BE2C (cell line): ENCODE data around the gene HAP1.
"Not testable (repeated sequence)": the region's sequence is repeated elsewhere in the genome, so short reads cannot be mapped to it uniquely, and the experiment has no call there.

Source experiments
- DNase-seq: peaks from one replicate; pipeline ENCODE4 v3.0.0-alpha.2; 2020
- H3K27me3 ChIP-seq: fragments of 250-450 bp; sonication (Bioruptor Pico); 2 replicates; pipeline ENCODE4 v1.5.1; 2020; ENCODE audit warnings: mild to moderate bottlenecking
- H3K36me3 ChIP-seq: fragments of 250-450 bp; sonication (Bioruptor Pico); 2 replicates; pipeline ENCODE4 v1.5.1; 2020; ENCODE audit warnings: mild to moderate bottlenecking
- H3K4me1 ChIP-seq: fragments of 250-450 bp; sonication (Bioruptor Pico); 2 replicates; pipeline ENCODE4 v1.5.1; 2020
- H3K4me3 ChIP-seq: 2 replicates; pipeline ENCODE4 v1.5.1; 2011; ENCODE audit warnings: low read depth, low read length
- H3K9me3 ChIP-seq: fragments of 250-450 bp; sonication (Bioruptor Pico); 2 replicates; pipeline ENCODE4 v1.5.1; 2020
- TF ChIP-seq, protein P1 (sequence below): IDR thresholded peaks from 2 replicates; pipeline ENCODE4 v1.5.1; 2012; ENCODE audit warnings: mild to moderate bottlenecking, low read depth, low read length

The HAP1 gene

DNA sequence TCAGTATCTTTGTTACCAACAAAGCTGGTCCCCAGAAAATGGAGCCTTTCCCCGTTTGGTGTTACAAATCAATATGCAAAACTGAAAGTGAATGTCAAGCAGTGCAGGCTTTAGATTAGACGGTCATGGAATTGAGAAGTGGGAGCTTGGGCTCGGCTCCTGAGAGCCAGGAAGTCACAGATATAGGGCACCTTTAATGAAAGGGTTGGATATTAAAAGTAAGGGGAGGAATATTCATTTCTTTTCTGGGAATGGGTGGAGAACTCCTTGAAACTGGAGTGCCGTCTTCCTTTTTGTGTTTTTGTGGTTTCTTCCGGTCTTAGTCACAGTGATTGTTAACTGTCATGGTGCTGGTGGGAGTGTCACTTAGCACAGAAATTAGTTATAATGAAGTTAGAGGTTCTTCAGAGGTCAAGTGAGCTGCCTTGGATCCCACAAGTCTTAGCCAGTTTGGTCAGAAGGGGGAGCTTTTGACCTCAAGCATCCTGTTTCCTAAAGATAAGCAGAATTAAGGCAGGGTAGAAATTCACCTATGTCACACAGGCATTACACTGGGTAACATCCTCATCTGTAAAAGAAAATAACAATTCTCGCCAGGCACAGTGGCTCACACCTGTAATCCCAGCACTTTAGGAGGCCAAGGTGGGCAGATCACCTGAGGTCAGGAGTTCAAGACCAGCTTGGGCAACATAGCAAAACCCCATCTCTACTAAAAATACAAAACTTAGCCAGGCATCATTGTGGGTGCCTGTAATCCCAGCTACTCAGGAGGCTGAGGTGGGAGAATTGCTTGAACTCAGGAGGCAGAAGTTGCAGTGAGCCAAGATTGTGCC lies 55.3 kb downstream of the HAP1 start:
- no peak for DNase-seq
- TF ChIP-seq, protein P1, sequence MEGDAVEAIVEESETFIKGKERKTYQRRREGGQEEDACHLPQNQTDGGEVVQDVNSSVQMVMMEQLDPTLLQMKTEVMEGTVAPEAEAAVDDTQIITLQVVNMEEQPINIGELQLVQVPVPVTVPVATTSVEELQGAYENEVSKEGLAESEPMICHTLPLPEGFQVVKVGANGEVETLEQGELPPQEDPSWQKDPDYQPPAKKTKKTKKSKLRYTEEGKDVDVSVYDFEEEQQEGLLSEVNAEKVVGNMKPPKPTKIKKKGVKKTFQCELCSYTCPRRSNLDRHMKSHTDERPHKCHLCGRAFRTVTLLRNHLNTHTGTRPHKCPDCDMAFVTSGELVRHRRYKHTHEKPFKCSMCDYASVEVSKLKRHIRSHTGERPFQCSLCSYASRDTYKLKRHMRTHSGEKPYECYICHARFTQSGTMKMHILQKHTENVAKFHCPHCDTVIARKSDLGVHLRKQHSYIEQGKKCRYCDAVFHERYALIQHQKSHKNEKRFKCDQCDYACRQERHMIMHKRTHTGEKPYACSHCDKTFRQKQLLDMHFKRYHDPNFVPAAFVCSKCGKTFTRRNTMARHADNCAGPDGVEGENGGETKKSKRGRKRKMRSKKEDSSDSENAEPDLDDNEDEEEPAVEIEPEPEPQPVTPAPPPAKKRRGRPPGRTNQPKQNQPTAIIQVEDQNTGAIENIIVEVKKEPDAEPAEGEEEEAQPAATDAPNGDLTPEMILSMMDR: no peak

DNA sequence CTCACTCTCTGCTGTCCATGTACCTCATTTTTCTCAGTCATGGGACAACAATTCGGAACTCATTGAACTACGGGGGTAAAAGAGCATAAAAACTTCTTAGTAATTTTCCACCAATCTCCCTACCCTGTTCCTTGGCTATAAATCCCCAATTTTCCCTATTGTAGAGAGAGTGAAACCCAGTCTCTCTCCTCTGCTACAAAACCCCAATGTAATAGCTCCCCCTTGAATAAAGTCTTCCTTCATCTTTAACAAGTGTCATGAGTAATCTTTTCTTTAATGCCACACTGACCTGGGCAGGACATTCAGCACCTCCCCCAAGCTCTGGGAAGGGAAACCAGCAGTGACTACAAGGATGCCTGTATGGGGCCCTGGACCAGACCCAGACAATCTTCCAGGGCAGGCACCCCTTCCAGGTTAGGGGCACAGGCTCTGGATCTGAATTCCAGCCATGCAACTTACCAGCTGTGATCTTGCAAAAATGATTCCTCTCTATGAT lies 56.0 kb downstream of the HAP1 start:
- TF ChIP-seq, protein P1: no peak
- Histone ChIP-seq H3K4me3 (no peak overlapping the region), H3K36me3 (no peaks in the 10 kb centered on the region), H3K9me3 (no peaks in the 10 kb centered on the region), H3K4me1 (peaks cover 6% of the 10 kb centered on the region), H3K27me3 (no peaks in the 10 kb centered on the region)
- DNase-seq: no peak

More for the DNA sequence above, 55.3 kb downstream of the HAP1 start:
- H3K4me3 ChIP-seq: no peak overlapping the region
- no peaks in the 10 kb centered on the region for H3K9me3 ChIP-seq
- no peaks in the 10 kb centered on the region for H3K36me3 ChIP-seq
- H3K27me3 ChIP-seq: no peaks in the 10 kb centered on the region
- peaks cover 12% of the 10 kb centered on the region for H3K4me1 ChIP-seq

DNA sequence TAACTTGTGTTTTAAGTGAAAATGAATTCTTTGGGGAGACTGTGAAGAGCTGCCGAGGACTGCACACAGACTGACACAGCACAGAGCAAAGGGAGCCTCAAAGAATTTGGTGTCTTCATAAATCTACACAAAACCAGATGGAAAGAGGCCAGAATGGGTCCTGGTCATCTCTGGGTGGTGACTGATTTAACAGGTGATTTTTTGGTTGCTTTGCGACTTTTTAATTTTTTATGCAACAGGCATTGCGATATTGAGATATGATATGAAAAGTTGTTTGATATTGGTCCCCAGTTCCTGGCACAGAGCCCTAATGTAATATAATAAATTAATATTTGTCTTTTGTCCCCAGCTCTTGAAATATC lies 58.4 kb downstream of the HAP1 start:
- no peaks in the 10 kb centered on the region for H3K9me3 ChIP-seq
- peaks cover 4% of the 10 kb centered on the region; the same call in 1 of the 2 replicates for H3K4me1 ChIP-seq
- no peak for DNase-seq
- no peak overlapping the region for H3K4me3 ChIP-seq
- no peaks in the 10 kb centered on the region for H3K36me3 ChIP-seq
- no peaks in the 10 kb centered on the region for H3K27me3 ChIP-seq
- TF ChIP-seq, protein P1: no peak

- not testable (repeated sequence) for H3K36me3 ChIP-seq, H3K4me3 ChIP-seq, H3K9me3 ChIP-seq, DNase-seq, H3K27me3 ChIP-seq, H3K4me1 ChIP-seq
These were observed 59.0 kb downstream of the HAP1 start for GRCh38 chr17:41675157-41676057.
